Hepatic stellate cell (primary cell): ENCODE measurements around the gene ALG8.
A peak's percentile ranks its signal among the peaks of the same experiment; 100 is the strongest.
"Not testable (repeated sequence)": the region's sequence is repeated elsewhere in the genome, so short reads cannot be mapped to it uniquely, and the experiment has no call there.

Experiments
- DNase-seq: peaks from one replicate; pipeline ENCODE4 v3.0.0; 2011; ENCODE audit warnings: low spot score

ALG8 gene

DNA sequence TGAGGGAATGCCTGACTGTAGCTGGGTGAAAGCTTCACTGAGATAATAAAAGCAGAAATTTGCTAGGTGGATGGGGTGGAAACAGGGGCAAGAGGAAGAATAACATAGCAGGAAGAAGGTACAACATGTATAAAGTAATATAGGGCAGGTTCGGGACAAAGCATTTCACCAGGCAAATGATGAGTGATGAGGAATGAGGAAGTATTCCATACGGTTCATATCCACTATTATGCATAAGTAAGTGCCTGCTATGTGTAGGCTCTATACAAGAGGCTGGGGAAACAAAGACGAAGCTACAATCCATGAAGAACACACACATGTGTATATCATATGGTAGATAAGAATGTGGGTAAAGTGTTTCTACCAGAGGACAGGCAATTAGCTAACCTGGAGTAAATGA lies 67.7 kb downstream of the ALG8 start:
- DNase-seq: no peak

DNA sequence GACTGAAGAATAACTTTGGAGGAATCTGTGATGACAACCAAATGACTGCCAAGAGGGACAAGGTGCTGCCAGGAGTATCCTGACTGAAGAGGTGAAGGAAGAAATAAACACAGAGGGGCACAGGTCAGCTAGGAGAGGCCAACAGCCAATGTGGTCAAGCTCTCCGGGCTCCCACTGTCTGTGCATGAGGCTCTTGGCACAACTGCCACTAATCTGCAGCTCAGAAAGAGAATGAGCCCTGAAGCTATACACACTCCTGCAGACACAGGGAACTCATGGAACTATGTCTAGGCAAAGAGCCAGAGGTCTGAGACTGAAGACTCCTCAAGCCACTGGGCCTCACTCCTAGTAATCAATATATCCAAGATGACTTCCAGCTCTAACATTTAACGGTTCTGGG lies 68.8 kb downstream of the ALG8 start:
- DNase-seq: no peak

DNA sequence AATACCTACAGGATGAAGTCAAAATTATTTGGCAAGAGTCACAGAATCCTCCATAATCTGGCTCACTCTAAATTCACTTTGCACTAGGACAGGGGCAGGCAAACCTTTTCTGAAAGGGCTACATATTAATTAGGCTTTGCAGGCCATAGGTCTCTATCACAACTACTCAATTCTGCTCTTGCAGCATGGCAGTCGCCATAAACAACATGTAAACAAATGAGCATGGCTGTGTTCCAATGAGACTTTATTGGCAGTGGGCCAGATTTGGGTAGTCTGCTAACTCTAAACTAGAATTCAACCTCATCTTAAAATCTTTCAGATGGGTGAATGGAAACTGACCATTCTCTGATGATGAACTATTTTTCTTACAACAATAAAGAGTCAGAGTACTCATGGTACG lies 70.0 kb downstream of the ALG8 start:
- no peak for DNase-seq

DNA sequence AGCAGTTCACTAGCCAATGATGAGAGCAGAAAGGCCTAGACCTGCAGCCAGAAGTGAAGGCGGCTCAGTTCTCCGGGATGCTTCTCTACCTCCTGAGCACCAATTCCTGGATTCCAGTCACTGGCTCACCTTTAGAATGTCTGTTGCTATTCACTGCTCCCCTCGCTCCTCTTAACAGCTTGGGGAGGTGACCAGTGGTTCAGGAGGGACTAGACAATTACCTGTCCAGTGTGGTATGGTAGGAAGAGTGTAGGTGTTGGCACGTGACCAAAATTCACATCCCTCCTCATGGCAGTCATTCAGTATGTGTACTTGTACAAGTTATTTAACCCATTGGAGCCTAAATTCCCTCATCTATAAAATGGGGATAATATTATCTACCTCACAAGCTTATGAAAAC lies 71.7 kb downstream of the ALG8 start:
- DNase-seq: no peak

DNA sequence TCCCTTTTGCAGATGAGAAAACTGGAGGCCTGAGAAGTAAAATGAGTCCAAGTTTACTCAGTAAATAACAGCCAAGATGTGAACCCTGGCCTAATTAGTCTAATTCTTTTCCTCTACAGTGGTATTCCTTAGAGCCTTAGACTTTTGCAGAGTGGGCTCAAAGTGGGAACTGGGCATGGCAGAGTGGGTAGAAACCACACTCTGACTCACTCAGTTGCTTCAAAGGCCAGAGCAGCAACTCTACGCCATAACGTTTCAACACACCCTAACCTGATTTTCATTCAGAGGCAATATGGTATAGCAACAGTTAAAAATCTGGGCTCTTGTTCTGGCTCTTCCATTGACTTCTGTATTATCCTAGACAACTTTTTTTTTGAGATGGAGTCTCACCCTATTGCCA lies 73.0 kb downstream of the ALG8 start:
- no peak for DNase-seq

DNA sequence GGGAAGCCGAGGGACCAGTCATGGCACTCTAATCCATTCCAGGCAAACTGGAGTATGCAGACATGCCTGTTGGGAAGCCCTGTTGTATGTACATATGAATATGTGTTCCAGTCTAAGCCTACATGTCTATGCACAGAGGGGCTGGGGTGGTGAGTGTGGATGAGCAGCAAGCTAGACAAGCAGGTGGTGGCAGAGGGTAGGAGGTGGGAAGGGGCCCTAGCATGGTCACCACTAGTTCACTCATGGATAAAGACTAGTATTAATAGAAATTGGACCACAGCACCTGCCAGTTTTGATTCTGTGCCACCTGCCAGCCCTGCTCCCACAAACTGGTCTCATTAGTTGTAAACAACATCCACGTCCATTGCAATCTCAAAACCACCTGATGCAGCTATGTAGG lies 74.2 kb downstream of the ALG8 start:
- DNase-seq: no peak

DNA sequence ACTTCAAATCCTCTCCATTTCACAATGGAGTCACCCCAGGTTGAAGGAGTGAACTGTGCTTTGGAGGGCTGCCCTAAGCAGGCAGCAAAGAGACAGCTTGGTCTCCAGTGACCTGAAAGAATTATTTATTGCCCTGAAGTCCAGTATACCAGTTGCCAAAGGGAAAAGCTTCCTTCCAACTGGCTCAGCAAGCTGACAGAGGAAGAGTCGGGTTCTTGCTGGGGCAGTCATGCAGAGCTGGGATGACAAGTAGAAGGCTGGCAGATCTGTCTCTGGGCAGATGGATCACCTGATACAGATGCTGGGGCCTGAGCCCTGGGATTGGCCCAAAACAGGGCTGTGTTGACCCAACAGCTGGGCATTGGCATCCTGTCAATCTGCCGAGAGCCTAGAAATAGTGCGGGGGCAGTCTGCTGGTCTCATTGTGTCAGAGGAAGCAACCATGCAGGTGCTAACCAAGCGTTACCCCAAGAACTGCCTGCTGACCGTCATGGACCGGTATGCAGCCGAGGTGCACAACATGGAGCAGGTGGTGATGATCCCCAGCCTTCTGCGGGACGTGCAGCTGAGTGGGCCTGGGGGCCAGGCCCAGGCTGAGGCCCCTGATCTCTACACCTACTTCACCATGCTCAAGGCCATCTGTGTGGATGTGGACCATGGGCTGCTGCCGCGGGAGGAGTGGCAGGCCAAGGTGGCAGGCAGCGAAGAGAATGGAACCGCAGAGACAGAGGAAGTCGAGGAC lies 75.8 kb downstream of the ALG8 start, which contains the start of gene THRSP:
Gene THRSP, plus strand, starts transcription at position 422 of the 742 bp plus-strand sequence. Its CDS starts 21 bp downstream, at position 443.
- DNase-seq: no peak

DNA sequence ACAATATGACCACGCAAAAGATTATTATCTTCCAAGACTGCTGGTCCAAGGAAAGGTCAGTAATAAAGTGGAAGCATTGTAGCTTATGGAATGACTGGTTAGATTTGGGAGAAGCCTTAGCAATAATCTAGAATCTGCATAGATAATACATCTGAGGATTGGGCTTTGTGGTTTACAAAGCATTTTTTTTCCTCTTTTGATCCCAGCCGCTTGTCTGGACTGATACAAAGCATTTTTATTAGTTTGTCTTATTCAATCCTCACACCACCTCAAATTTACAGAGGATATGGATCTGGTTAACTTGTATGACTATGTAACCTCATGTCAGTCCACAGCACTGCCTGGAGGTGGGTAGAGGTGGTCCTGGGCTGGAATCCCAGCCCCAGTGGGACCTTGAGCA lies 76.8 kb downstream of the ALG8 start:
- DNase-seq: no peak

DNA sequence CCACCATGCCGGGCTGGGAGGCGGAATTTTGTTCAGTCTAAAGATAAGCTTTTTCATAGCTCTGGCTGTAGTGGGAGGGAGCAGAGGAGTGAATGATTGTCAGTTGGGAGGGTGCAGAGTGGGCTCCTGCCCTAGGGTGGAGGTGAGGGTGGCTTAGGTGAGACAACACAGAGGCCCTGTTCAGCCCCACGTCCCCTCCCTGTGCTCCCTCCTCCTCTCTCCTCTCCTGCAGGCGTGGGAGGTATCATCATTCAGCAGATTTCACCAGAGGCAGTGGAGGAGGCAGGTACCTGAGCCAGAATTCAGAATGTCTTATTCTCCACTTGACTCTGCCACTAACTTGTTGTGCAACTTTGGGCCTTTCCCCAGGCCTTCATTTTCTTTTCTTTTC lies 77.5 kb downstream of the ALG8 start:
- DNase-seq: no peak

DNA sequence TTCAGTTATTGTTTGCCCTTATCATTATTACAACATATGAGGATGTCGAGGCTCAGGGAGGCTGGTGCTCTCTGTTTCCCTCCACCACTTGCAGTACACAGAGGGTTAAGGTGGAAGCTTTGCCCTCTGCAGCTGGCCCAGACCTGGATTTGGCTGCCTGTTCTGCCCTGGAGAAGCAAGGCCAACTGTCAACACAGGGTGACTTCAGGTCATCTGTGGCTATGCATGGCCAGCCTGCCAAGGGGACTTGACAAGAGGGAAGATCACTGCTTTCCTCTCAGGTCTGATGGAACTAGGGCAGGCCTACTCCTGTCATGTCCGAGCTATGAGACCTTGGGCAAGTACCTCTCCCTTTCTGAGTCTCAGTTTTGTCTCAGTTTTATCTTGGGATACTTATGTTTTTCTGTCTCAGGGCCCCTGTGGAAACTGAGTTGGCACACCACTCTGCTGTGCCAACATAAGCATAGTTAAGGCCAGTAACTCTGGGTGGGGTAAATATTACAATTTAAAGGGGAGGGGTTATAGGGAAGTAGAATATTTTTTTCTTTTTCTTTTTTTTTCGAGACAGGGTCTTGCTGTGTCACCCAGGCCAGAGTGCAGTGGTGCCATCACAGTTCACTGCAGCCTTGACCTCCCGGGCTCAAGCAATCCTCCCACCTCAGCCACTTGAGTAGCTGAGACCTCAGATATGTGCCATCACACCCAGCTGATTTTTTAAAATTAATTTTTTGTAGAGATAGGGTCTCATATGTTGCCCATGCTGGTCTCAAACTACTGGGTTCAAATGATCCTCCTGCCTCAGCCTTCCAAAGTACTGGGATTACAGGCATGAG lies 78.1 kb downstream of the ALG8 start:
- no peak for DNase-seq

DNA sequence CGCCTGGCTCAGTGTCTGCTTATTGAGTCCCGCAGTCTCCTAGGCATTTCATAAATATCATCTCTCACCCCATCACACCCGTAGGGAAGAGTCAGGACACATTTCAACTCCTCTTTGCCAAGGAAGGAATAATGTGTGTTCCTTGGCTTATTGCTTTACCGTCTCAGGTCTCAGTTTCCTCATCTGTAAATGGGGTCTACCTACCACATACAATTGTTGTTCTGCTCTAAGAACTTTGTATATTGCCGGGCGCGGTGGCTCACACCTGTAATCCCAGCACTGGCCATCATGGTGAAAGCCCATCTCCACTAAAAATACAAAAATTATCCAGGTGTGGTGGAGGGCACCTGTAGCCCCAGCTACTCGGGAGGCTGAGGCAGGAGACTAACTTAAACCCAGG lies 78.9 kb downstream of the ALG8 start:
- no peak for DNase-seq

DNA sequence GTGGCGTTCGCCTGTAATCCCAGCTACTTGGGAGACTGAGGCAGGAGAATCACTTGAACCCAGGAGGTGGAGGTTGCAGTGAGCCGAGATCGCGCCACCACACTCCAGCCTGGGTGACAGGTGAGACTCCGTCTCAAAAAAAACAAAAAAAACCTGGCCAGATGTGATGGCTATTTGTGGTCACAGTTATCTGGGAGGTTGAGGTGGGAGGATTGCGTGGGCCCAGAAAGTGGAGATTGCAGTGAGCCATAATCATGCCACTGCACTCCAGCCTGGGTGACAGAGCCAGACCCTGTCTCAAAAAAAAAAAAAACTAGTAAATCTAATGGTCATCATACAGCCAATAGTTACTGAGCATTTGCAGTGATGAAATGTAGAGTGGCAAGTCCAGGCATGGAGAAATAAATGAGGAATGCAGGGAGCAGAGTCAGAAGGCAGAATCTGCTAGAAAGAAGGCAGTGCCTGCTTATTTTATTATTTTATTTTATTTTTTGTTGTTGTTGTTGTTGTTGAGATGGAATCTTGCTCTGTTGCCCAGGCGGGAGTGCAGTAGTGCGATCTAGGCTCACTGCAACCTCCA lies 79.6 kb downstream of the ALG8 start:
- DNase-seq: not testable (repeated sequence)

DNA sequence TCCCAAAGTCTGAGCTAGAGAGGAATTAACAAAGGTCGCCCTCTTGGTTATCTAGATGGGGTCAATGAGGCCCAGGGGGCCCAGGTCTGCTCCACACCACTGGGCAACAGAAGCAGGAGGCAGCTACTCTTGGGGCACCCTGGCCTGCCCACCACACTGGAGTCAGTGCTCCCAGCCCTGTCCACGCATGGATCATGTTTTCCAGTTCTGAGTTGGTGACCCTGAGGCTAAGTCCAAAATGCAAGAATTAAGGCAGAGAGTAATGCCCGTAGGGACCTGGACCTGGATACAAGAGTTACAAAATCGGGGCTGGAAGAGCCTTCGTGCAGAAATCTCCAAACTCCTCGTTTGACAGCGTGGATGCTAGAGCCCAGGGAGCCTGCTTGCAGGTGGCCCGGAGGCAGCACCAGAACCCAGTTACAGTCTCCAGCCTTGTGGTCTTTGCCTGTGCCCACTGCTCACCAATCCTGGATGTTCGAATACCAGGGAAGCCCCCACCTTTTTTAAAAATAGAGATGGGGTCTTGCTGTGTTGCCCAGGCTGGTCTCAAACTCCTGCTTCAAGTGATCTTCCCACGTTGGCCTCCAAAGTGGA lies 81.9 kb downstream of the ALG8 start:
- DNase-seq: no peak

DNA sequence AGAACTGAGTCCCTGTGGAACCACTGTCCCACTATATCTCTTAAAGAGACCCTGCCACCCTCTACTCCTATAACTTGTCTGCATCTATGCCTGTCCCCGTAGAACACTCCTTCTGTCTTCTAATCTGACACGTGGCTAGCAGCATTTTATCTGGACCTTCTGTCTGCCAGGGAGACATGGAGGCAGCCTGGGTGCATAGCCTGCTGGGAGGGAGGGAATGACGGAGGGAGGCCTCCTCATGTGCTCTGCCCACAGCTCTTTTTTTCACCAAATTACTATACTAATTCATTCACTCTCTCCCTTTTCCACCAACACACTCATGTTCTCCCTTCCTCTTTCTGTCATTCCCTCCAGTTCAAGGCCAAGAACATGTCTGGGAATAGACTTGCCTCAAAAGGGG lies 83.3 kb downstream of the ALG8 start:
- DNase-seq: no peak

DNA sequence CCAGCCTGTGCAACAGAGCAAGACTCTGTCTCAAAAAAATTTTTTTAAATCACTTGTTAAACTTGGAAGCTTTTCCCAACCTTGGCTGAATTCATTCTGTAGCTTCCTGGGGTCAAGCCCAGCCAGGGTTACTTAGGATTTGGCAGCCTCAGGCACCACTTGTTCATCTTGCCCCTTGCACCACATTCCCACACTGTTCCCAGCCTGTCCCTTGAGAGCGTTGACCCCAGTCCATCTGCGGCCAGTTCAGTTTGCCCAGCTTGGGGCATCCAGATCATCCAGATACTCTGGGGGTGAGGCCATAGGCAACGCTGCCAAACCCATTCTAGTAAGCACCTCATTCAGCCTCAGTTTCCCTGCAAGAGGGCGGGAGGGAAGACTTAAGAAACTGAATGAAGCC lies 84.5 kb downstream of the ALG8 start:
- no peak for DNase-seq

DNA sequence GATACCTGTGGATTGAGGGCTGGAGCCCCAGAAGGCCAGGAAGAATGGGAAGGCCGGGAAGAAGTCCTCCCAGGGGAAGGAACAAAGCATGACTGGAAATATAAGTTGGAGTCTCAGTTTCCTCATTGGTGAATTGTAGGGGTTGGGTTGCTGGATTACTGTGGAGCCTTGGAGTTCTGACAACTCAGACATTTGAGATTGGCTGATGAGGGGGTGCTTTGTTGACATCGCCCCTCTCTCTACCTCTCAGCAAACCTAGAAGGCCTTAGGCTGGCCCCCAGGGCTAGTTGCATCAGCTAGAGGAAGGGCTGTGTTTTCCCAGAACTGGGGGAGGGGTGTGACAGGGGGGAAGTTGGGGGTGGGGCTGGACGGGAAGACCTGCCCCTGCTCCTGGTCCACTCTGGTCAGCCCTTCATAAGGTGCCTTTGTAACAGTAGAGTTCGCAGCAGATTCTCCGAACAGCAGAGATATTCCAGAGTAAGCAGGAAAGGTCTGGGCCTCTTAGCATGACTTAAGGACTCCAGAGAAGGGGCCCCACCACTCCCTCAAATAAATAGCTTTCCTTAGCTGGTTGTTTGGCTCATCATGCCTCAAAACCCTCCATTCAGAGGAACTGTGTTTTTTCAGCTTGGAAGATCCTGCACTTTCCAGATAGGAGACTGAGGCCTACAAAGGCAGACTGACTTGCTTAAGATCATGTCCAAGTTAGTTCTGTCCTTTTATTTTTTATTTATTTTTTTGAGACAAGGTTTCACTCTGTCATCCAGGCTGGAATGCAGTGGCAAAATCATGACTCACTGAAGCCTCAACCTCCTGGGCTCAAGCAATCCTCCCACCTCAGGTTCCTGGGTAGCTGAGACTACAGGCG lies 88.2 kb downstream of the ALG8 start:
- peak; percentile 69 for DNase-seq
